GM12892 (cell line): ENCODE measurements around the gene MACROD2.

Source experiments
- POLR2A ChIP-seq: IDR thresholded peaks from 2 replicates; pipeline ENCODE4 v1.6.1; 2011; ENCODE audit warnings: low read depth, low read length, control low read depth
- POLR2AphosphoS5 ChIP-seq: IDR thresholded peaks from 2 replicates; pipeline ENCODE4 v1.6.1; 2011; ENCODE audit warnings: low read depth, low read length, control low read depth

- TF ChIP-seq POLR2AphosphoS5 (no peak), POLR2A (no peak)
These were observed 147.8 kb downstream of the MACROD2 start for GRCh38 chr20:14142964-14143627.
